HT-29 (cell line): ENCODE data around the gene CDK6. TPM values are rescaled to one million over a fixed set of nuclear protein-coding genes. Genes with fewer than 3 reads are reported as not detected.

Source experiments
- DNase-seq: peaks from one replicate; pipeline ENCODE4 v3.0.0-alpha.2; 2015; ENCODE audit warnings: low spot score
- total RNA-seq: library from RNA; depleted of rRNA; stranded (reverse); fragments of >200 nt; shearing (Covaris generic); gene quantifications from 2 replicates; pipeline ENCODE4 v1.2.3, GENCODE V29; 2014

CDK6 gene
- total RNA-seq, 1 experiment from 2014 or later: 48.8 TPM

GRCh38 chr7:92737706-92738105 lies 98.7 kb downstream of the CDK6 start:
- no peak for DNase-seq

GRCh38 chr7:92736870-92737269 lies 99.5 kb downstream of the CDK6 start:
- DNase-seq: no peak

- no peak for DNase-seq
Observed at GRCh38 chr7:92735707-92736106, 100.7 kb downstream of the CDK6 start.

GRCh38 chr7:92732316-92733036 lies 103.9 kb downstream of the CDK6 start:
- DNase-seq: no peak

- no peak for DNase-seq
Observed at GRCh38 chr7:92731335-92732063, 104.9 kb downstream of the CDK6 start.

- DNase-seq: no peak
Observed at GRCh38 chr7:92730808-92731207, 105.6 kb downstream of the CDK6 start.

- DNase-seq: no peak
Observed at GRCh38 chr7:92729751-92730150, 106.6 kb downstream of the CDK6 start.

GRCh38 chr7:92729172-92729571 lies 107.2 kb downstream of the CDK6 start:
- DNase-seq: no peak

- no peak for DNase-seq
Observed at GRCh38 chr7:92727755-92728154, 108.6 kb downstream of the CDK6 start.

GRCh38 chr7:92725161-92725925 lies 111.0 kb downstream of the CDK6 start:
- DNase-seq: no peak

GRCh38 chr7:92723943-92724342 lies 112.4 kb downstream of the CDK6 start:
- DNase-seq: no peak

- no peak for DNase-seq
Observed at GRCh38 chr7:92723205-92723604, 113.2 kb downstream of the CDK6 start.

- DNase-seq: no peak
Observed at GRCh38 chr7:92722541-92722940, 113.8 kb downstream of the CDK6 start.

- DNase-seq: no peak
Observed at GRCh38 chr7:92720604-92721350, 115.6 kb downstream of the CDK6 start.

GRCh38 chr7:92717993-92718716 lies 118.2 kb downstream of the CDK6 start:
- DNase-seq: peak; percentile 85

GRCh38 chr7:92717623-92717992 lies 118.8 kb downstream of the CDK6 start:
- no peak for DNase-seq

GRCh38 chr7:92716825-92717580 lies 119.4 kb downstream of the CDK6 start:
- no peak for DNase-seq

- no peak for DNase-seq
Observed at GRCh38 chr7:92715963-92716362, 120.4 kb downstream of the CDK6 start.

- no peak for DNase-seq
Observed at GRCh38 chr7:92714767-92715166, 121.6 kb downstream of the CDK6 start.

- no peak for DNase-seq
Observed at GRCh38 chr7:92714280-92714679, 122.1 kb downstream of the CDK6 start.
